ENCODE results near the gene GABPA.
"Not testable (repeated sequence)": the region's sequence is repeated elsewhere in the genome, so short reads cannot be mapped to it uniquely, and the experiment has no call there.

GABPA gene

GRCh38 chr21:25734904-25735645 lies at the start of gene GABPA, which contains the start of gene ATP5PF:
GABPA (plus strand) TSS chr21:25734972; CDS start chr21:25741599, 6,627 bp downstream.
ATP5PF (minus strand) TSS chr21:25734904; CDS start chr21:25729794, 5,110 bp downstream.
- peak; percentile 96 to 97 for DNase-seq (ENCODE audit: low read depth in 1 of 2, low spot score in 1 of 2)

- DNase-seq (ENCODE audit: low read depth in 1 of 2, low spot score in 1 of 2) = no peak
Observed at GRCh38 chr21:25687787-25688186, 47.0 kb upstream of the GABPA start.

GRCh38 chr21:25688275-25689155 lies 46.3 kb upstream of the GABPA start:
- DNase-seq (ENCODE audit: low read depth in 1 of 2, low spot score in 1 of 2) = no peak

GRCh38 chr21:25689226-25689625 lies 45.5 kb upstream of the GABPA start:
- DNase-seq (ENCODE audit: low read depth in 1 of 2, low spot score in 1 of 2) = no peak

GRCh38 chr21:25691976-25692375 lies 42.8 kb upstream of the GABPA start:
- DNase-seq (ENCODE audit: low read depth in 1 of 2, low spot score in 1 of 2) = no peak

- not testable (repeated sequence) for DNase-seq (ENCODE audit: low read depth in 1 of 2, low spot score in 1 of 2)
Observed at GRCh38 chr21:25695461-25695860, 39.3 kb upstream of the GABPA start.

GRCh38 chr21:25700741-25701140 lies 34.0 kb upstream of the GABPA start:
- no peak for DNase-seq (ENCODE audit: low read depth in 1 of 2, low spot score in 1 of 2)

- DNase-seq (ENCODE audit: low read depth in 1 of 2, low spot score in 1 of 2) = no peak
Observed at GRCh38 chr21:25701529-25701928, 33.2 kb upstream of the GABPA start.

GRCh38 chr21:25708467-25709065 lies 26.2 kb upstream of the GABPA start:
- peak; percentile 8 to 21 for DNase-seq (ENCODE audit: low read depth in 1 of 2, low spot score in 1 of 2)

- DNase-seq (ENCODE audit: low read depth in 1 of 2, low spot score in 1 of 2) = no peak
Observed at GRCh38 chr21:25709684-25710265, 25.0 kb upstream of the GABPA start.

- no peak for DNase-seq (ENCODE audit: low read depth in 1 of 2, low spot score in 1 of 2)
Observed at GRCh38 chr21:25710550-25710949, 24.2 kb upstream of the GABPA start.

- not testable (repeated sequence) for DNase-seq (ENCODE audit: low read depth in 1 of 2, low spot score in 1 of 2)
Observed at GRCh38 chr21:25714066-25714465, 20.7 kb upstream of the GABPA start.

GRCh38 chr21:25717491-25718147 lies 17.2 kb upstream of the GABPA start:
- no peak for DNase-seq (ENCODE audit: low read depth in 1 of 2, low spot score in 1 of 2)

GRCh38 chr21:25721987-25722386 lies 12.8 kb upstream of the GABPA start:
- no peak for DNase-seq (ENCODE audit: low read depth in 1 of 2, low spot score in 1 of 2)

GRCh38 chr21:25722631-25723030 lies 12.1 kb upstream of the GABPA start:
- DNase-seq (ENCODE audit: low read depth in 1 of 2, low spot score in 1 of 2) = no peak

GRCh38 chr21:25732091-25732760 lies 2.5 kb upstream of the GABPA start:
- DNase-seq (ENCODE audit: low read depth in 1 of 2, low spot score in 1 of 2) = no peak

GRCh38 chr21:25733859-25734653 lies 716 bp upstream of the GABPA start:
- DNase-seq (ENCODE audit: low read depth in 1 of 2, low spot score in 1 of 2) = peak in 1 of 2 donors; percentile 27

- no peak for DNase-seq (ENCODE audit: low read depth in 1 of 2, low spot score in 1 of 2)
Observed at GRCh38 chr21:25734654-25734903, 193 bp upstream of the GABPA start.

Measured in activated T-helper 1 cell treated with anti-CD3 and anti-CD28 coated beads, Interleukin-2, amount 50 U/mL, for 16 hours (primary cell).